ENCODE measurements around the gene CSTF1.

The CSTF1 gene

GRCh38 chr20:56427797-56428196 lies 35.4 kb downstream of the CSTF1 start:
- no peak overlapping the region for H3K4me2 ChIP-seq (ENCODE audit: low read depth, low read length, poor library complexity, severe bottlenecking)
- no peaks in the 10 kb centered on the region for H4K20me1 ChIP-seq (ENCODE audit: low read depth, low read length)
- H3K9me3 ChIP-seq (ENCODE audit: insufficient read depth, low read length): no peaks in the 10 kb centered on the region
- H3K27ac ChIP-seq (ENCODE audit: low read depth, low read length): no peak overlapping the region
- no peak overlapping the region for H2AFZ ChIP-seq (ENCODE audit: low read depth, low read length, severe bottlenecking)
- no peaks in the 10 kb centered on the region for H3K9me2 ChIP-seq (replicated peaks; ENCODE audit: insufficient read depth, low read length)
- no peaks in the 10 kb centered on the region for H3K79me2 ChIP-seq (ENCODE audit: insufficient read depth, low read length)
- H3K9ac ChIP-seq (ENCODE audit: low read length): no peak overlapping the region
- no peaks in the 10 kb centered on the region for H3K36me3 ChIP-seq (ENCODE audit: low read length)
- H3K4me3 ChIP-seq (ENCODE audit: insufficient read depth, low read length, poor library complexity, severe bottlenecking): no peak overlapping the region
- no peaks in the 10 kb centered on the region for H3K27me3 ChIP-seq (ENCODE audit: low read length)
- H3F3A ChIP-seq (ENCODE audit: insufficient read depth): no peaks in the 10 kb centered on the region
- TF ChIP-seq CTCF (IDR thresholded peaks at IDR 0.05; ENCODE audit: insufficient read depth, low read length, poor library complexity, severe bottlenecking): no peak
- no peak for TF ChIP-seq EZH2phosphoT487 (conservative IDR thresholded peaks at IDR 0.05; ENCODE audit: low read length)

GRCh38 chr20:56428410-56428809 lies 36.0 kb downstream of the CSTF1 start:
- Histone ChIP-seq H3K79me2 (ENCODE audit: insufficient read depth, low read length) (no peaks in the 10 kb centered on the region), H4K20me1 (ENCODE audit: low read depth, low read length) (no peaks in the 10 kb centered on the region), H3K4me2 (ENCODE audit: low read depth, low read length, poor library complexity, severe bottlenecking) (no peak overlapping the region), H3K9ac (ENCODE audit: low read length) (no peak overlapping the region), H3K27ac (ENCODE audit: low read depth, low read length) (no peak overlapping the region), H3K4me3 (ENCODE audit: insufficient read depth, low read length, poor library complexity, severe bottlenecking) (no peak overlapping the region), H3F3A (ENCODE audit: insufficient read depth) (no peaks in the 10 kb centered on the region), H3K9me2 (replicated peaks; ENCODE audit: insufficient read depth, low read length) (no peaks in the 10 kb centered on the region), H3K9me3 (ENCODE audit: insufficient read depth, low read length) (no peaks in the 10 kb centered on the region), H3K36me3 (ENCODE audit: low read length) (no peaks in the 10 kb centered on the region), H2AFZ (ENCODE audit: low read depth, low read length, severe bottlenecking) (no peak overlapping the region), H3K27me3 (ENCODE audit: low read length) (no peaks in the 10 kb centered on the region)
- TF ChIP-seq EZH2phosphoT487 (conservative IDR thresholded peaks at IDR 0.05; ENCODE audit: low read length) (no peak), CTCF (IDR thresholded peaks at IDR 0.05; ENCODE audit: insufficient read depth, low read length, poor library complexity, severe bottlenecking) (no peak)

- H3F3A ChIP-seq (ENCODE audit: insufficient read depth): no peaks in the 10 kb centered on the region
- no peaks in the 10 kb centered on the region for H3K79me2 ChIP-seq (ENCODE audit: insufficient read depth, low read length)
- no peak overlapping the region for H3K9ac ChIP-seq (ENCODE audit: low read length)
- no peaks in the 10 kb centered on the region for H3K36me3 ChIP-seq (ENCODE audit: low read length)
- H3K9me2 ChIP-seq (replicated peaks; ENCODE audit: insufficient read depth, low read length): no peaks in the 10 kb centered on the region
- no peaks in the 10 kb centered on the region for H4K20me1 ChIP-seq (ENCODE audit: low read depth, low read length)
- no peaks in the 10 kb centered on the region for H3K27me3 ChIP-seq (ENCODE audit: low read length)
- H3K4me2 ChIP-seq (ENCODE audit: low read depth, low read length, poor library complexity, severe bottlenecking): no peak overlapping the region
- H3K4me3 ChIP-seq (ENCODE audit: insufficient read depth, low read length, poor library complexity, severe bottlenecking): no peak overlapping the region
- no peak overlapping the region for H2AFZ ChIP-seq (ENCODE audit: low read depth, low read length, severe bottlenecking)
- H3K27ac ChIP-seq (ENCODE audit: low read depth, low read length): no peak overlapping the region
- TF ChIP-seq CTCF (IDR thresholded peaks at IDR 0.05; ENCODE audit: insufficient read depth, low read length, poor library complexity, severe bottlenecking) (no peak), EZH2phosphoT487 (conservative IDR thresholded peaks at IDR 0.05; ENCODE audit: low read length) (no peak)
- no peaks in the 10 kb centered on the region for H3K9me3 ChIP-seq (ENCODE audit: insufficient read depth, low read length)
Measured at GRCh38 chr20:56428881-56429280, 36.4 kb downstream of the CSTF1 start.

Data from SU-DHL-6 (cell line).